Measurements from ENCODE around the gene SUV39H2. TPM values are rescaled to one million over a fixed set of nuclear protein-coding genes. Genes with fewer than 3 reads are reported as not detected.
A peak's percentile ranks its signal among the peaks of the same experiment; 100 is the strongest.

SUV39H2 gene
- total RNA-seq (2022) (14.9 and 16.0 TPM in 2 replicates), Bru-seq, nascent RNA (percentile 66 among the genes with signal in this experiment), BruChase-seq, experiment 1, labeled RNA remaining after a 6-hour chase (percentile 65 among the genes with signal in this experiment), BruChase-seq, experiment 2, labeled RNA remaining after a 2-hour chase (percentile 70 among the genes with signal in this experiment)
- long read RNA-seq, transcript SUV39H2-202 (6 exons, 1,233 nt): minor isoform, 7 of 34 reads
- long read RNA-seq, transcript SUV39H2-205 (5 exons, 2,959 nt): major isoform, 21 of 34 reads
- long read RNA-seq, partial matches to known transcripts: 1 of 34 reads
- long read RNA-seq, other reads (novel, unspliced or antisense): 5 of 34 reads

DNA sequence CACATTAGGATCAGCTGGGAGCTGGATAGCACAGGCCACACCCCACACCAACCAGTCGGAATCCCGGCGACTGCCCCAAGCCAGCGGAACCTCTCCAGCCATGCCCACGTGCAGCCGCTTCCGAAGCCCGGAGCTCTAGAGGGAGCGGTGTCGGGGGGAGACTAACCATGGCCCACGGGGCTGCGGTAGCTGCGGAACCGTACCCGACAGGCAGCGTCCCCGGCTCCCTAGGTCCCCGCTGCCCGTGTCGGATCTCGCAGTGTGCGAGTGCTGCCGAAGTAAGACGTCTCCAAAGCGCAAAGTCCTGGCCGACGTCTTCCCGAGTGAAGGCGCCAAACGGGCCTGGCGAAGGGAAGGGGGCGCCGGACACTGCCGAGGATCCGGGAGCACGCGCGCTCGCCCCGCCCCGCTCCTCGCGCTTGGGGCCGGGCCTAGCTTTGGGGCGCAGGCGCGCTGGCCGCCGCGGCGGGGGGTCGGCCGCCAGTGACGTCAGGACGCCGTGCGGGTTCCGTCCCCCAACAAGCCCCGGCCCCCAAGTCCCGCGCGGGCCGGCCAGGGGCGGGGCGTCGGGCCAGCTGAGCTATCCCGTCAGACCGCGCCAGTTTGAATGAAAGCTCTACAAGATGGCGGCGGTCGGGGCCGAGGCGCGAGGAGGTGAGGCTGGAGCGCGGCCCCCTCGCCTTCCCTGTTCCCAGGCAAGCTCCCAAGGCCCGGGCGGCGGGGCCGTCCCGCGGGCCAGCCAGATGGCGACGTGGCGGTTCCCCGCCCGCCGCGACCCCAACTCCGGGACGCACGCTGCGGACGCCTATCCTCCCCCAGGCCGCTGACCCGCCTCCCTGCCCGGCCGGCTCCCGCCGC, at the start of gene SUV39H2:
TSS of gene SUV39H2 (plus strand) at position 601 of the 858 bp plus-strand sequence. CDS start at position 624, 23 bp downstream.
- H3K4me3 Mint-ChIP-seq (ENCODE audit: unreplicated experiment): peak within 1 kb of the TSS; percentile 79
- peak within 1 kb of the TSS; percentile 82 for H3K27ac Mint-ChIP-seq (ENCODE audit: low read depth, unreplicated experiment)
- TF ChIP-seq, protein P1, sequence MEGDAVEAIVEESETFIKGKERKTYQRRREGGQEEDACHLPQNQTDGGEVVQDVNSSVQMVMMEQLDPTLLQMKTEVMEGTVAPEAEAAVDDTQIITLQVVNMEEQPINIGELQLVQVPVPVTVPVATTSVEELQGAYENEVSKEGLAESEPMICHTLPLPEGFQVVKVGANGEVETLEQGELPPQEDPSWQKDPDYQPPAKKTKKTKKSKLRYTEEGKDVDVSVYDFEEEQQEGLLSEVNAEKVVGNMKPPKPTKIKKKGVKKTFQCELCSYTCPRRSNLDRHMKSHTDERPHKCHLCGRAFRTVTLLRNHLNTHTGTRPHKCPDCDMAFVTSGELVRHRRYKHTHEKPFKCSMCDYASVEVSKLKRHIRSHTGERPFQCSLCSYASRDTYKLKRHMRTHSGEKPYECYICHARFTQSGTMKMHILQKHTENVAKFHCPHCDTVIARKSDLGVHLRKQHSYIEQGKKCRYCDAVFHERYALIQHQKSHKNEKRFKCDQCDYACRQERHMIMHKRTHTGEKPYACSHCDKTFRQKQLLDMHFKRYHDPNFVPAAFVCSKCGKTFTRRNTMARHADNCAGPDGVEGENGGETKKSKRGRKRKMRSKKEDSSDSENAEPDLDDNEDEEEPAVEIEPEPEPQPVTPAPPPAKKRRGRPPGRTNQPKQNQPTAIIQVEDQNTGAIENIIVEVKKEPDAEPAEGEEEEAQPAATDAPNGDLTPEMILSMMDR (IDR thresholded peaks at IDR 0.05; ENCODE audit: unreplicated experiment): no peak
- peaks cover 7% of the 10 kb centered on the region for H3K36me3 Mint-ChIP-seq (ENCODE audit: insufficient read depth, unreplicated experiment)
- ChIA-PET POLR2A (interaction anchor here (0.6 to 7.3 kb wide), 27 partner anchors 9 to 400 kb away, joined by 3 to 90 read pairs (median 5); partner anchors contain the start of genes CDNF, DCLRE1C, HSPA14 and MEIG1), CTCF (interaction anchor here (0.6 to 2.0 kb wide), 9 partner anchors 12 to 380 kb away, joined by 3 to 12 read pairs (median 3); partner anchors contain the start of gene MEIG1)
- peaks cover 27% of the 10 kb centered on the region for H3K4me1 Mint-ChIP-seq (ENCODE audit: insufficient read depth, unreplicated experiment)
- no TSS peak for BruUV-seq (replicated peaks)
- H3K27me3 Mint-ChIP-seq (ENCODE audit: insufficient read depth, unreplicated experiment): no peaks in the 10 kb centered on the region
- peak; percentile 95 for DNase-seq (ENCODE audit: unreplicated experiment)
- intact Hi-C loops (cut with micrococcal nuclease): loop anchor here (1.0 to 10.0 kb wide), 4 partner anchors 40 to 286 kb away; partner anchors contain the start of genes CDNF, HSPA14, MSANTD7 and NMT2
- H3K9me3 Mint-ChIP-seq (ENCODE audit: unreplicated experiment): no peaks in the 10 kb centered on the region

- Mint-ChIP-seq H3K36me3 (ENCODE audit: insufficient read depth, unreplicated experiment) (peaks cover 7% of the 10 kb centered on the region), H3K27me3 (ENCODE audit: insufficient read depth, unreplicated experiment) (no peaks in the 10 kb centered on the region), H3K4me1 (ENCODE audit: insufficient read depth, unreplicated experiment) (no peaks in the 10 kb centered on the region), H3K27ac (ENCODE audit: low read depth, unreplicated experiment) (no peak overlapping the region), H3K9me3 (ENCODE audit: unreplicated experiment) (no peaks in the 10 kb centered on the region), H3K4me3 (ENCODE audit: unreplicated experiment) (no peak overlapping the region)
- no TSS peak for BruUV-seq (replicated peaks)
- intact Hi-C loops (cut with micrococcal nuclease): loop anchor here (10.0 kb wide), 1 partner anchor 542 kb away; the partner anchor contains the start of gene FAM171A1
- CTCF ChIA-PET: no interaction called here
- POLR2A ChIA-PET: no interaction called here
- DNase-seq (ENCODE audit: unreplicated experiment): no peak
- TF ChIP-seq, protein P1 (IDR thresholded peaks at IDR 0.05; ENCODE audit: unreplicated experiment): no peak
Observed at GRCh38 chr10:14833106-14833505, 45.6 kb upstream of the SUV39H2 start.

DNA sequence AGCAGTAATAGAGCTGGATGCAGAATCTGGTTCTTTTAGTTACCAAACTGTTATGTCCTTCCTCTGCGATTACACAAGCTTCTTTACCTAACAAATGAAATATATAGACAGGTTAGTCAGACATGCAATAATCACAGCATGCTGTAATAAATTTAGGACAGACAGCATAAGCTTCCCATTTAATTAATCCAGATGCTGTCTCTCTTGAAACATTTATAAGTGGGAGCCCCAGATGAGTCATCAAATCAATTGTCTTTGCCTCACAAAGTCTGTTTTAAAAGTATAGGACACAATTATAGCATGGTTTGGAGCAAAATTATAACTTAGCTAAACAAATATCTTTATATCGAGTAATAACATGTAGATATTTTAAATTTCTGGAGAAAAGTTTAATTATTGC, 42.5 kb upstream of the SUV39H2 start:
- H3K4me3 Mint-ChIP-seq (ENCODE audit: unreplicated experiment): no peak overlapping the region
- no peaks in the 10 kb centered on the region for H3K27me3 Mint-ChIP-seq (ENCODE audit: insufficient read depth, unreplicated experiment)
- TF ChIP-seq, protein P1 (IDR thresholded peaks at IDR 0.05; ENCODE audit: unreplicated experiment): no peak
- peaks cover 27% of the 10 kb centered on the region for H3K36me3 Mint-ChIP-seq (ENCODE audit: insufficient read depth, unreplicated experiment)
- intact Hi-C loops (cut with micrococcal nuclease): loop anchor here (5.0 to 10.0 kb wide), 4 partner anchors 116 to 539 kb away; partner anchors contain the start of genes DCLRE1C, FAM171A1 and RPP38
- no peak for DNase-seq (ENCODE audit: unreplicated experiment)
- ChIA-PET POLR2A (interaction anchor here (0.7 to 4.3 kb wide), 9 partner anchors 9 to 489 kb away, joined by 3 to 90 read pairs (median 3); partner anchors contain the start of genes MEIG1 and SUV39H2), CTCF (interaction anchor here (0.5 to 3.6 kb wide), 7 partner anchors 13 to 337 kb away, joined by 3 to 30 read pairs (median 4); no protein-coding TSS in a partner anchor)
- no peak overlapping the region for H3K27ac Mint-ChIP-seq (ENCODE audit: low read depth, unreplicated experiment)
- no peaks in the 10 kb centered on the region for H3K4me1 Mint-ChIP-seq (ENCODE audit: insufficient read depth, unreplicated experiment)
- H3K9me3 Mint-ChIP-seq (ENCODE audit: unreplicated experiment): no peaks in the 10 kb centered on the region
- no TSS peak for BruUV-seq (replicated peaks)

Data from MCF 10A (cell line).